ENCODE results near the gene RPS24.
A peak's percentile ranks its signal among the peaks of the same experiment; 100 is the strongest.

RPS24 gene

DNA sequence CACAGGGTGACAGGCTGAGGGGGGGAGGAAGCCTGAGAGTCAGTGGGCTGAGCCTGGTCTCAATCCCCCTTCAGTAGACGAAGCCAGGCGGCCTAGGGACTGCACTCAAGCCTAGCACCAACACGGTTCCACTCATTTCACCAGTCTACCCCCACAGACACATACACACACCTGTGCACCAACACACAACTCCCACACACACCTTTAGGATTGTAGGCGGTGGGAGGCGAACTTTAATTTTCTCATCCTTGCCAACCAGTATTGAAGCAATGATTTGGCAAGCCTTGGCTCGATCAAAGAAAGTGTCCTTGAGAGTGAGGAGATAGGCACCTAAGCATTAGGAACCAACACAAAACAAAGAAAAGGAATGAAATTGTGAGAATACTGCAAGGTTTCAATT, 24.0 kb upstream of the RPS24 start:
- Histone ChIP-seq H3K36me3 (ENCODE audit: control insufficient read depth, insufficient read depth, low read length) (peaks cover 39% of the 10 kb centered on the region), H3K27ac (ENCODE audit: low read depth, low read length) (no peak overlapping the region)

DNA sequence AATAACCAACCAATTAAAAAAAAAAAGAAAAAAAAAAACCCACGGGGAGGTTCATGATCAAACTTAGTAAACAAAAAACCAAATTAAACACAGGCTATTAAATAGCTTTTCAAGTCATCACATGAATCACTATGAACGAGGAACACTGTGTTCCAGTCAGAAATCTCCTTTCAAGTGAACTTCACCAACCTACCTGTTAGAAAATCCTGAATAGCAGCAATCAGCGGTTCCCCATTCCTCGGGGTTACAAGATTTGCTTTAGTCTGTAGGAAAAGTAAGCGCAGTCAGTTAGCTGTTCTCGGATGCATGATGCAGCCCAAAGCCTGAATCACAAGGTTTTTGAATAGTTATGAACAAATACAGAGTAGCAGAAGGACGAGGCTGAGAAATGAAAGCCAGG, 23.4 kb upstream of the RPS24 start:
- no peak overlapping the region for H3K9ac ChIP-seq (ENCODE audit: low read length)
- H3K27ac ChIP-seq (ENCODE audit: low read depth, low read length) = no peak overlapping the region
- H3K27me3 ChIP-seq (ENCODE audit: control insufficient read depth, insufficient read depth, low read length) = no peaks in the 10 kb centered on the region
- no peak overlapping the region for H3K4me3 ChIP-seq (ENCODE audit: low read length)
- peaks cover 38% of the 10 kb centered on the region for H3K36me3 ChIP-seq (ENCODE audit: control insufficient read depth, insufficient read depth, low read length)
- no peaks in the 10 kb centered on the region for H3K4me1 ChIP-seq (ENCODE audit: control insufficient read depth, insufficient read depth, low read length)

More for the DNA sequence above, 24.0 kb upstream of the RPS24 start:
- no peaks in the 10 kb centered on the region for H3K4me1 ChIP-seq (ENCODE audit: control insufficient read depth, insufficient read depth, low read length)
- no peaks in the 10 kb centered on the region for H3K27me3 ChIP-seq (ENCODE audit: control insufficient read depth, insufficient read depth, low read length)
- no peak overlapping the region for H3K4me3 ChIP-seq (ENCODE audit: low read length)
- no peak overlapping the region for H3K9ac ChIP-seq (ENCODE audit: low read length)

GRCh38 chr10:78011065-78011464, 22.6 kb upstream of the RPS24 start:
- peaks cover 35% of the 10 kb centered on the region for H3K36me3 ChIP-seq (ENCODE audit: control insufficient read depth, insufficient read depth, low read length)
- H3K9ac ChIP-seq (ENCODE audit: low read length) = no peak overlapping the region
- no peak overlapping the region for H3K27ac ChIP-seq (ENCODE audit: low read depth, low read length)
- H3K27me3 ChIP-seq (ENCODE audit: control insufficient read depth, insufficient read depth, low read length) = no peaks in the 10 kb centered on the region
- H3K4me1 ChIP-seq (ENCODE audit: control insufficient read depth, insufficient read depth, low read length) = no peaks in the 10 kb centered on the region
- H3K4me3 ChIP-seq (ENCODE audit: low read length) = no peak overlapping the region

DNA sequence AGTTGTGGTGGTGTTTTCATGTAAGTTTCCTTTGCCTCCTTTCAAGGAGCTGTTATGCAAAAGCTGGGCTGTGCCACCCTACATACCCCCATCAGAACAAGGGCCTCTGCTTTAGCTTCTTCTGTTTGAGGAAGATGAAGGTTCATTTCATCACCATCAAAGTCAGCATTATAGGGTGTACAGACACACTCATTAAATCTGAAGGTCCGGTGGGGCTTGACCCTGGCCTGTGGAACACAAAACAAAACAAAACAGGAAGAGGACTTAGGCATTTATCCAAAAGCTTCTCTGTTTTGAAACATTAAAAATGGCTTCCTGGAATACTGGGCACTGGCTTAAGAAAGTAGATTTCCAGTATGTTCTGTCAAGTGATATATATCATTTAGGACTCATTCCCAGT, 20.1 kb upstream of the RPS24 start:
- H3K4me3 ChIP-seq (ENCODE audit: low read length) = no peak overlapping the region
- no peak overlapping the region for H3K9ac ChIP-seq (ENCODE audit: low read length)
- no peaks in the 10 kb centered on the region for H3K4me1 ChIP-seq (ENCODE audit: control insufficient read depth, insufficient read depth, low read length)
- no peaks in the 10 kb centered on the region for H3K27me3 ChIP-seq (ENCODE audit: control insufficient read depth, insufficient read depth, low read length)
- H3K36me3 ChIP-seq (ENCODE audit: control insufficient read depth, insufficient read depth, low read length) = peaks cover 33% of the 10 kb centered on the region
- H3K27ac ChIP-seq (ENCODE audit: low read depth, low read length) = no peak overlapping the region

DNA sequence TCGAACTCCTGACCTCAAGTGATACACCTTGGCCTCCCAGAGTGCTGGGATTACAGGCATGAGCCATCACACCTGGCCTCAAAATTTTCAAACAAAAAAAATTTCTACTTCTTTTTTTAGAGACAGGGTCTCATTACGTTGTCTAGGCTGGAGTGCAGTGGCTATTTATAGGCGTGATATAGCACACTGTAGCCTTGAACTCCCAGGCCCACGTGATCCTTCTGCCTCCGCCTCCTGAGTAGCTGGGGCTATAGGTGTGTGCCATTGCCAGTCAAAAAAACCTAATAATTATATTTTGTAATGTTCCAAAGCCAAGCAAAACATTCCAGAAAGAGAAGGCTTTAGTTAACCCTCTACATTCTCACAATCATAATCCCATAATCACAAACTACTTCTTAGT, 18.1 kb upstream of the RPS24 start:
- H3K9ac ChIP-seq (ENCODE audit: low read length) = no peak overlapping the region
- no peak overlapping the region for H3K27ac ChIP-seq (ENCODE audit: low read depth, low read length)
- peaks cover 34% of the 10 kb centered on the region for H3K36me3 ChIP-seq (ENCODE audit: control insufficient read depth, insufficient read depth, low read length)
- H3K4me3 ChIP-seq (ENCODE audit: low read length) = no peak overlapping the region
- no peaks in the 10 kb centered on the region for H3K4me1 ChIP-seq (ENCODE audit: control insufficient read depth, insufficient read depth, low read length)
- no peaks in the 10 kb centered on the region for H3K27me3 ChIP-seq (ENCODE audit: control insufficient read depth, insufficient read depth, low read length)

DNA sequence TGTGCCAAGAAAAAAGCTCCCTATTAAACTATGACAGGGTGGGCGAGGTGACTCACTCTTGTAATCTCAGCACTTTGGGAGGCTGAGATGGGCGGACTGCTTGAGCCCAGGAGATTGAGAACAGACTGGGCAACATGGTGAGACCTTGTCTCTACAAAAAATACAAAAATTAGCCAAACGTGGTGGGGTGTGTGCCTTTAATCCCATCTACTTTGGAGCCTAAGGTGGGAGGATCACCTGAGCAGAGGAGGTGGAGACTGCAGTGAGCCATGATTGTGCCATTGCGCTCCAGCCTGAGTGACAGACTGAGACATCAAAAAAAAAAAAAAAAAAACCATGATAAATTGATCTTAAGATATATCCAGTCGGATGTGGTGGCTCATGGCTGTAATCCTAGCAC, 15.8 kb upstream of the RPS24 start:
- Histone ChIP-seq H3K27me3 (ENCODE audit: control insufficient read depth, insufficient read depth, low read length) (no peaks in the 10 kb centered on the region), H3K4me1 (ENCODE audit: control insufficient read depth, insufficient read depth, low read length) (no peaks in the 10 kb centered on the region), H3K36me3 (ENCODE audit: control insufficient read depth, insufficient read depth, low read length) (peaks cover 36% of the 10 kb centered on the region), H3K9ac (ENCODE audit: low read length) (no peak overlapping the region), H3K27ac (ENCODE audit: low read depth, low read length) (no peak overlapping the region), H3K4me3 (ENCODE audit: low read length) (no peak overlapping the region)

DNA sequence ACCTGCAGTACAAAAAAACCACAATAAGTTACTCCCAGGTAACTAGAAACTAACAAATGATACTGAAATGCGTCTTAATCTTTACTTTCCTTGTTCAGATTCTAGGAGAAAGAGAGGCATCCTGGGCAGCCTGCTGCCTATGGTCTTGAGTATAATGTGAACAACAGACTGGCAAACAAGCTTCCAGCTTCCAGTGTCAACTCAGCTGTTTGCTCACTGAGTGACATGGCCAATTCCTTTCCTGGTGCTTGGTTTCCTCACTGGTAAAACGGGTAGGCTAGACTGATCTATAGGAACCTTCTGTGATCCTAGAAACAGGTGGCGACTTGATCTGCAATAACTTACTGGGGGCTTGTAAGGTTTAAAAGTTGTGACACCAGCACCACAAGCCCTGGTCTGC, 14.4 kb upstream of the RPS24 start:
- Histone ChIP-seq H3K9ac (ENCODE audit: low read length) (no peak overlapping the region), H3K27ac (ENCODE audit: low read depth, low read length) (no peak overlapping the region), H3K27me3 (ENCODE audit: control insufficient read depth, insufficient read depth, low read length) (no peaks in the 10 kb centered on the region), H3K4me1 (ENCODE audit: control insufficient read depth, insufficient read depth, low read length) (no peaks in the 10 kb centered on the region), H3K36me3 (ENCODE audit: control insufficient read depth, insufficient read depth, low read length) (peaks cover 30% of the 10 kb centered on the region), H3K4me3 (ENCODE audit: low read length) (no peak overlapping the region)

DNA sequence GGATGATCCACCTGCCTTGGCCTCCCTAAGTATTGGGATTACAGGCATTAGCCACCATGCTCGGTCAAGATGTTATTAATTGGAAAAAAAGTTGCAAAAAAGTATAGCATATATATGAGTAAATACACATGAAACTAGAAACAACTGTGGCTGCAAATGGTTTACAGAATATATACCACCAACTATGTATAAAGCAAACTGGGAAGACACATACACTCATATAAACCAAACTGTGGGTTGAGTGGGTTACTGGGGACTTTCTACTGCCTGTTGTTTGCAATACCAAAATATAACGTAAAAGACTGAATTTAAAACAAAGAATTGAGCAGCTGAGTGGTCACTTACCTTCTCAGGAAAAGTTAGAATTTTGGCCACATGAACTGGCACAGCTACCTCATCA, 12.5 kb upstream of the RPS24 start:
- no peak overlapping the region for H3K27ac ChIP-seq (ENCODE audit: low read depth, low read length)
- no peak overlapping the region for H3K4me3 ChIP-seq (ENCODE audit: low read length)
- H3K4me1 ChIP-seq (ENCODE audit: control insufficient read depth, insufficient read depth, low read length) = no peaks in the 10 kb centered on the region
- no peaks in the 10 kb centered on the region for H3K27me3 ChIP-seq (ENCODE audit: control insufficient read depth, insufficient read depth, low read length)
- H3K9ac ChIP-seq (ENCODE audit: low read length) = no peak overlapping the region
- peaks cover 30% of the 10 kb centered on the region for H3K36me3 ChIP-seq (ENCODE audit: control insufficient read depth, insufficient read depth, low read length)

DNA sequence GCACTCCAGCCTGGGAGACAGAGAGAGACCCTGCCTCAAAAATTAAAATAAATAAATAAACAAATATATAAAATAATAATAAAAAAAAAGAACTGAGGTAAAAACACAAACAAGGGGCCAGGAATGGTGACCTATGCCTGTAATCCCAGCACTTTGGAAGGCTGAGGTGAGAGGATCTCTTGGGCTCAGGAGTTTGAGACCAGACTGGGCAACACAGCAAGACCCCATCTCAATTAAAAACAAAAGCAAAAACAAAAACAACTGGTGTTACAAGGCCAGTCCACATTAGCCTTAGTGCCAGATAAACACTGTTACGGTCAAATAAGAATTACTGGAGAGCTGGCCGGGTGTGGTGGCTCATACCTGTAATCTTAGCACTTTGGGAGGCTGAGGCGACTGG, 9.9 kb upstream of the RPS24 start:
- H3K27ac ChIP-seq (ENCODE audit: low read depth, low read length) = no peak overlapping the region
- H3K4me1 ChIP-seq (ENCODE audit: control insufficient read depth, insufficient read depth, low read length) = peaks cover 5% of the 10 kb centered on the region
- no peak overlapping the region for H3K4me3 ChIP-seq (ENCODE audit: low read length)
- peaks cover 23% of the 10 kb centered on the region for H3K36me3 ChIP-seq (ENCODE audit: control insufficient read depth, insufficient read depth, low read length)
- H3K9ac ChIP-seq (ENCODE audit: low read length) = no peak overlapping the region
- no peaks in the 10 kb centered on the region for H3K27me3 ChIP-seq (ENCODE audit: control insufficient read depth, insufficient read depth, low read length)

- Histone ChIP-seq H3K27me3 (ENCODE audit: control insufficient read depth, insufficient read depth, low read length) (no peaks in the 10 kb centered on the region), H3K4me3 (ENCODE audit: low read length) (no peak overlapping the region), H3K4me1 (ENCODE audit: control insufficient read depth, insufficient read depth, low read length) (peaks cover 10% of the 10 kb centered on the region), H3K27ac (ENCODE audit: low read depth, low read length) (no peak overlapping the region), H3K9ac (ENCODE audit: low read length) (no peak overlapping the region), H3K36me3 (ENCODE audit: control insufficient read depth, insufficient read depth, low read length) (peaks cover 15% of the 10 kb centered on the region)
Measured at GRCh38 chr10:78025685-78026364, 7.8 kb upstream of the RPS24 start.

DNA sequence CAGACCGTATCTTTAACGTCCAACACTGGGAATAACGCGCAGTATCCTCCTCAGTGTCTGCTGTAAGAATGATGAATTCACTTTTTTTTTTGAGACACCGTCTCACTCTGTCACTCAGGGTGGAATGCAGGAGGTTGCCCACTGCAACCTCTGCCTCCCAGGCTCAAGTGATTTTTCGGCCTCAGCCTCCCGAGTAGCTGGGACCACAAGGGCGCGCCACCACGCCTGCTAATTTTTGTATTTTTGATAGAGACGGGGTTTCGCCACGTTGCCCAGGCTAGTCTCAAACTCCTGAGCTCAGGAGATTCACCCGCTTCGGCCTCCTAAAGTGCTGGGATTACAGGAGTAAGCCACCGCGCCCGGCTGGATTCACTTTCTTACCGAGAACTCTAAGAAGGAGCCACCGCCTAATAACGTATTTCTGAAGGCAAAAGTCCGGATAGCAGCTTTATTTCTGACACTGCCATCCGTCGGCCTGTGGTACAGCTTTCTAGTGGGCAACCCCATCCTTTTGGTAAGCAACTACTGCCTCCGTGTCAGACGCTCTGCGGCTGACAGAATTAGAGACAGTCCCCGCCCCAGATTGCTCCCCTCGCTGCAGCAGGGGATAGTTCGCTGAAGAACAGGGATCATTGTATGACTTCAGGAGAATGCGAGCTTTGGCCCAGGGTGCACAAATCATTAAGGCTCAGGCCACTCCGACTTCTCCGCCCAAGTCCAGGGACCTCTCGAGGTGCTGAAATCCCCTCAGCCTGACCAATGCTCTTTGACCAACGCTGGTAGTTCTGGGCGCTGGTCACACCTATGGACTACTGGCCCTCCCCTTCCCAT, 5.0 kb upstream of the RPS24 start:
- Histone ChIP-seq H3K27ac (ENCODE audit: low read depth, low read length) (peak overlapping the region; percentile 78), H3K9ac (ENCODE audit: low read length) (peak overlapping the region; percentile 99)

DNA sequence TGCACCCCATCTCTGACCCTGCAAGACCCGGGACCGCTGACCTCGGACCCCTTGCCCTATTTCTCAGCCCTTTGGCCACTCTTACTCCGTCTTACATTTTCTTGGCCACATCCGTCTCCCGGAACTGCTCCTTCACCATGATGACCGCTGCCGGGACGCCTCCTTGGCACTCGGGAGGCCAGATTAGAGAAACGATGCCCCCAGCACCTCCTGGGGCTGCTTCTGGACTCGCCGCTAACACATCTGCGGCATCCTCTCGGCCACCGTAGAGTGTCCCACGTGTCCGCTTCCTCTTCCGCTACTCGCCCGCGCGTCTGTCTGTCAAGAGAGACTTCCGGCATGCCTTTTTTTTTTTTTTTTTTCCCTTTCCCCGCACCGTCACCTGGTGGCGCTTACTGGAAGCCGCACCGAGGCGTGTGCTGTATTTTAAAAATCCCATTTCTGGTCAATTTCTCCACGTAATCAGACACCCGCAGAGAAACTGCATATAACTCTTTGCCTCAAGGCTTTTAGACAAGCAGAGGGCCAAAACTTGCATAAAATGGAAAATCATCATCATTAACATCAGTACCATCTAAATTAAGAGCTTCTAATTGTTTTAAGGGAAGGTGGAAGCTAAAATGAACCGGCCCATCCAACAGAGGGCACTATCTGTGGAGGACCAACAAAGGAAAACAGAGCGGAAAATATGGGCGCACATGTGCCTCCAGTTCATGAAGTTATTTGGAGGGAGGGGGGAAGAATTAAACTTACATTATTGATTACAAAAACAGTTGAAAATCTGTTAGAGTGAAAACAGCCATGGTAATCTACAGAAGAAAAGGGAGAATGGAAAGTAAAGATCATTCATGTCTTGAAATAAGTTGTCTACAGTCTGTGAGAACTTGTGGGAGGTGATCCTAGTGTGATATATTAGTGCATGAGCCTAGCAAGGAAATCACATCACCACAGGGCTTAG, 4.1 kb upstream of the RPS24 start, which contains the start of gene POLR3A:
POLR3A (minus strand) TSS at position 247 of the 958 bp plus-strand sequence; CDS start at position 139, 108 bp downstream.
- peaks cover 12% of the 10 kb centered on the region for H3K4me1 ChIP-seq (ENCODE audit: control insufficient read depth, insufficient read depth, low read length)
- H3K27me3 ChIP-seq (ENCODE audit: control insufficient read depth, insufficient read depth, low read length) = no peaks in the 10 kb centered on the region
- no peaks in the 10 kb centered on the region for H3K36me3 ChIP-seq (ENCODE audit: control insufficient read depth, insufficient read depth, low read length)
- H3K4me3 ChIP-seq (ENCODE audit: low read length) = peak within 1 kb of the TSS; percentile 99
- H3K27ac ChIP-seq (ENCODE audit: low read depth, low read length) = peak within 1 kb of the TSS; percentile 90
- H3K9ac ChIP-seq (ENCODE audit: low read length) = peak within 1 kb of the TSS; percentile 99

More for the DNA sequence above, 5.0 kb upstream of the RPS24 start:
- Histone ChIP-seq H3K36me3 (ENCODE audit: control insufficient read depth, insufficient read depth, low read length) (peaks cover 2% of the 10 kb centered on the region), H3K27me3 (ENCODE audit: control insufficient read depth, insufficient read depth, low read length) (no peaks in the 10 kb centered on the region), H3K4me3 (ENCODE audit: low read length) (peak overlapping the region; percentile 99), H3K4me1 (ENCODE audit: control insufficient read depth, insufficient read depth, low read length) (peaks cover 10% of the 10 kb centered on the region)
